ENCODE results near the gene KIR2DL1. TPM values are rescaled to one million over a fixed set of nuclear protein-coding genes. Genes with fewer than 3 reads are reported as not detected.
"Not testable (repeated sequence)": the region's sequence is repeated elsewhere in the genome, so short reads cannot be mapped to it uniquely, and the experiment has no call there.

Gene KIR2DL1
- total RNA-seq, 1 experiment from 2014 or later = not detected

DNA sequence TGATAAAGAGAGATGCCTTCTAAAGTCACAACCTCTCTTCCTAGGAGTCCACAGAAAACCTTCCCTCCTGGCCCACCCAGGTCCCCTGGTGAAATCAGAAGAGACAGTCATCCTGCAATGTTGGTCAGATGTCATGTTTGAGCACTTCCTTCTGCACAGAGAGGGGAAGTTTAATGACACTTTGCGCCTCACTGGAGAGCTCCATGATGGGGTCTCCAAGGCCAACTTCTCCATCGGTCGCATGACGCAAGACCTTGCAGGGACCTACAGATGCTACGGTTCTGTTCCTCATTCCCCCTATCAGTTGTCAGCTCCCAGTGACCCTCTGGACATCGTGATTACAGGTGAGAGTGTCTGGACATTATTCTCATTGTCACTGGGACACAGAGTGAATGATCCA lies 18.6 kb downstream of the KIR2DL1 start:
- H3K36me3 Mint-ChIP-seq (ENCODE audit: insufficient read depth in 1 of 3, low read depth in 3 of 3) = peaks cover 0 to 44% (median 12%) of the 10 kb centered on the region in 3 experiments; a peak in 6 of 7 replicates
- H3K79me2 ChIP-seq (ENCODE audit: insufficient read depth, low read length); H3K4me3 Mint-ChIP-seq; H3T11ph ChIP-seq (ENCODE audit: low read length); H3K4me1 ChIP-seq (ENCODE audit: insufficient read depth, low read length); H4K20me1 ChIP-seq (ENCODE audit: control insufficient read depth, insufficient read depth, insufficient read length); H4K8ac ChIP-seq (replicated peaks; ENCODE audit: insufficient read length, low read depth, low read length); H3K56ac ChIP-seq (ENCODE audit: insufficient read length, low read depth, low read length); H3K27me3 ChIP-seq (ENCODE audit: insufficient read depth, low read length); H3K27ac ChIP-seq (ENCODE audit: insufficient read length, low read depth, low read length); H2BK20ac ChIP-seq (ENCODE audit: low read depth, low read length, poor library complexity, severe bottlenecking); H3K4me2 ChIP-seq (ENCODE audit: insufficient read depth, insufficient read length, low read length); H2AK5ac ChIP-seq (ENCODE audit: insufficient read length, low read length); H2BK12ac ChIP-seq (ENCODE audit: insufficient read length, low read depth, low read length); H2AFZ ChIP-seq (ENCODE audit: low read length); H3K23me2 ChIP-seq (ENCODE audit: insufficient read length, low read depth, low read length, poor library complexity, severe bottlenecking); H3K9ac ChIP-seq (ENCODE audit: extremely low read depth, insufficient read length, low read length); H2BK120ac ChIP-seq (ENCODE audit: low read depth, low read length, poor library complexity, severe bottlenecking); H3K23ac ChIP-seq (ENCODE audit: insufficient read length, low read depth, low read length); H3K79me1 ChIP-seq (ENCODE audit: insufficient read depth, low read depth, low read length, poor library complexity, severe bottlenecking); H4K91ac ChIP-seq (ENCODE audit: insufficient read length, low read depth, low read length); H4K5ac ChIP-seq (ENCODE audit: insufficient read length, low read depth, low read length); H3K27me3 Mint-ChIP-seq (ENCODE audit: low read depth); H3K18ac ChIP-seq (ENCODE audit: insufficient read length, low read depth, low read length); H2BK15ac ChIP-seq (ENCODE audit: low read depth, low read length); H3K27ac Mint-ChIP-seq; H3K4me1 Mint-ChIP-seq; H2BK5ac ChIP-seq (ENCODE audit: insufficient read length, low read length); H3K4ac ChIP-seq (ENCODE audit: low read depth, low read length); H3K14ac ChIP-seq (ENCODE audit: insufficient read depth, low read length); DNase-seq: not testable (repeated sequence)
- peaks cover 68 to 83% of the 10 kb centered on the region in 2 experiments for H3K9me3 Mint-ChIP-seq
- H3K9me3 ChIP-seq (ENCODE audit: control insufficient read depth, low read depth, low read length) = peaks cover 73% of the 10 kb centered on the region
- no CpG with 5 or more reads among the region's 6 CpGs for WGBS (ENCODE audit: extremely low coverage, insufficient read length, low lambda C conversion rate)

All from H9 (cell line).